GM19324 (cell line): ENCODE data around the gene SMIM45.
"Not testable (repeated sequence)": the region's sequence is repeated elsewhere in the genome, so short reads cannot be mapped to it uniquely, and the experiment has no call there.

Experiments used
- ATAC-seq: cut with Tn5 transposase; IDR thresholded peaks from one replicate; pipeline ENCODE4 v1.9.1; 2021; ENCODE audit warnings: mild to moderate bottlenecking, moderate library complexity; ENCODE audit not compliant: unreplicated experiment, low FRiP score

The SMIM45 gene

GRCh38 chr22:41933411-41934177, 18.4 kb upstream of the SMIM45 start:
- no peak for ATAC-seq

- ATAC-seq, result no peak
These were observed 17.5 kb upstream of the SMIM45 start for GRCh38 chr22:41934284-41935014.

- no peak for ATAC-seq
These were observed 17.0 kb upstream of the SMIM45 start for GRCh38 chr22:41935015-41935351.

GRCh38 chr22:41935509-41935908, 16.4 kb upstream of the SMIM45 start:
- ATAC-seq, result no peak

GRCh38 chr22:41936894-41937169, 15.1 kb upstream of the SMIM45 start:
- ATAC-seq, result no peak

GRCh38 chr22:41939981-41940831, 11.7 kb upstream of the SMIM45 start:
- peak; percentile 59 for ATAC-seq

GRCh38 chr22:41940832-41941765, 10.9 kb upstream of the SMIM45 start:
- ATAC-seq, result no peak

GRCh38 chr22:41943661-41944209, 8.2 kb upstream of the SMIM45 start:
- no peak for ATAC-seq

GRCh38 chr22:41946629-41947423, 5.1 kb upstream of the SMIM45 start, which contains the start of gene CENPM:
Gene CENPM, minus strand, starts transcription at chr22:41947152. Its CDS starts 76 bp downstream, at chr22:41947076.
- ATAC-seq, result peak; percentile 85

- ATAC-seq, result no peak
These were observed 4.4 kb upstream of the SMIM45 start for GRCh38 chr22:41947424-41948080.

GRCh38 chr22:41948142-41948541, 3.8 kb upstream of the SMIM45 start:
- ATAC-seq, result no peak

- ATAC-seq, result not testable (repeated sequence)
These were observed 3.0 kb upstream of the SMIM45 start for GRCh38 chr22:41948928-41949296.

- no peak for ATAC-seq
These were observed 2.5 kb upstream of the SMIM45 start for GRCh38 chr22:41949297-41949965.

GRCh38 chr22:41952713-41953112, 763 bp downstream of the SMIM45 start:
- no peak for ATAC-seq

GRCh38 chr22:41957941-41958556, 6.1 kb downstream of the SMIM45 start:
- ATAC-seq, result no peak

GRCh38 chr22:41963453-41964111, 11.6 kb downstream of the SMIM45 start:
- ATAC-seq, result no peak

- no peak for ATAC-seq
These were observed 12.2 kb downstream of the SMIM45 start for GRCh38 chr22:41964112-41964491.
